T-cell (primary cell): ENCODE data around the gene PLPP7. TPM values are rescaled to one million over a fixed set of nuclear protein-coding genes. Genes with fewer than 3 reads are reported as not detected.
"Not testable (repeated sequence)": the region's sequence is repeated elsewhere in the genome, so short reads cannot be mapped to it uniquely, and the experiment has no call there.

ENCODE experiments used
- ATAC-seq, 4 experiments: fragments of 200-7000 bp in 3 of 4; fragments of 150-1000 bp in 1 of 4; cut with Tn5 transposase; replicated peaks in 1 of 4; 1 replicate in 3 of 4; 2 replicates in 1 of 4; pipeline ENCODE4 v1.10.0; 2021; ENCODE audit warnings: moderate library complexity in 3 of 4, mild to moderate bottlenecking in 2 of 4, moderate number of reproducible peaks in 1 of 4
- CTCF ChIA-PET, 2 donors: fragments of 300-600 bp; sonication (Branson Sonifier 250); formaldehyde crosslinking; loops; one replicate each; lab custom pipeline; 2022; ENCODE audit warnings: antibody characterized with exemption in 2 of 2; lab: Charles Lee
- POLR2A ChIA-PET, 2 donors: fragments of 300-600 bp; sonication (Branson Sonifier 250); formaldehyde crosslinking; loops; one replicate each; lab custom pipeline; 2022; ENCODE audit warnings: antibody characterized with exemption in 2 of 2; lab: Charles Lee
- DNase-seq, 35 experiments: peaks; one replicate each; pipeline versions ENCODE4 v3.0.0 to v3.0.0-alpha.2; 2013 to 2023
- H3K27ac ChIP-seq: one replicate; pipeline ENCODE4 v1.5.1; 2013; ENCODE audit warnings: low read length
- H3K27me3 ChIP-seq, 2 experiments: replicated peaks in 1 of 2; 1 replicate in 1 of 2; 2 replicates in 1 of 2; pipeline versions ENCODE4 v1.6.1 to v1.7.0; 2013; ENCODE audit warnings: low read length in 1 of 2, mixed read lengths in 1 of 2; ENCODE audit not compliant: control insufficient read depth in 2 of 2, insufficient read depth in 2 of 2; ENCODE audit errors: extremely low read depth in 1 of 2
- H3K36me3 ChIP-seq, 2 donors: 1 replicate in 1 of 2; 2 replicates in 1 of 2; pipeline versions ENCODE4 v1.6.1 to v1.7.0; 2013; ENCODE audit warnings: low read length in 1 of 2; ENCODE audit not compliant: control insufficient read depth in 2 of 2, insufficient read depth in 1 of 2; ENCODE audit errors: extremely low read depth in 1 of 2
- H3K4me1 ChIP-seq, 2 experiments: 1 replicate in 1 of 2; 2 replicates in 1 of 2; pipeline versions ENCODE4 v1.6.1 to v1.7.0; 2013; ENCODE audit warnings: low read length in 2 of 2, mixed read lengths in 1 of 2; ENCODE audit not compliant: insufficient read depth in 2 of 2, control insufficient read depth in 1 of 2; ENCODE audit errors: extremely low read depth in 1 of 2
- H3K4me3 ChIP-seq, 2 donors: 1 replicate in 1 of 2; 2 replicates in 1 of 2; pipeline versions ENCODE4 v1.5.1 to v1.7.0; 2013; ENCODE audit warnings: mild to moderate bottlenecking in 2 of 2, low read length in 1 of 2, moderate library complexity in 1 of 2; ENCODE audit not compliant: control insufficient read depth in 1 of 2; ENCODE audit errors: extremely low read depth in 1 of 2
- H3K9me3 ChIP-seq: 2 replicates; pipeline ENCODE4 v1.7.0; 2013
- H3K27ac Mint-ChIP-seq, 2 donors: one replicate each; pipeline ENCODE4 v1.8.0; 2020 to 2021; ENCODE audit warnings: mild to moderate bottlenecking in 2 of 2, mixed read lengths in 2 of 2
- H3K27me3 Mint-ChIP-seq, 2 donors: one replicate each; pipeline ENCODE4 v1.8.0; 2021 to 2022; ENCODE audit warnings: mixed read lengths in 2 of 2
- H3K36me3 Mint-ChIP-seq: one replicate; pipeline ENCODE4 v1.8.0; 2021; ENCODE audit warnings: mixed read lengths
- H3K4me1 Mint-ChIP-seq, 3 donors: one replicate each; pipeline ENCODE4 v1.8.0; 2020 to 2022; ENCODE audit warnings: mixed read lengths in 3 of 3, mild to moderate bottlenecking in 1 of 3
- H3K4me3 Mint-ChIP-seq, 3 donors: one replicate each; pipeline ENCODE4 v1.8.0; 2020 to 2022; ENCODE audit warnings: mild to moderate bottlenecking in 3 of 3, mixed read lengths in 3 of 3, moderate library complexity in 3 of 3
- H3K9me3 Mint-ChIP-seq, 3 donors: one replicate each; pipeline ENCODE4 v1.8.0; 2020 to 2022; ENCODE audit warnings: mixed read lengths in 3 of 3
- WGBS: methylation state at CpG from one replicate; pipeline ENCODE4 v1.1.5; 2013; ENCODE audit warnings: missing lambda C conversion rate; ENCODE audit not compliant: insufficient coverage; 5-methylcytosine and 5-hydroxymethylcytosine counted together
- total RNA-seq, 35 experiments: library from RNA in 6 of 35; stranded (reverse) in 6 of 35; fragments of 120-200 nt in 1 of 35; gene quantifications; one replicate each; pipeline versions ENCODE4 v1.2.1 to v1.2.4 and lab custom pipeline; 2013 to 2026

Gene PLPP7
- total RNA-seq: under 1 TPM in 3 of 5 donors, not detected in 2; 0.13 to 0.58 (median 0.13) TPM
- total RNA-seq (2013): 0.09 TPM
- total RNA-seq (lab: John Stamatoyannopoulos, UW): 0 to 0.42 (median 0.13) reads per million in 29 experiments

DNA sequence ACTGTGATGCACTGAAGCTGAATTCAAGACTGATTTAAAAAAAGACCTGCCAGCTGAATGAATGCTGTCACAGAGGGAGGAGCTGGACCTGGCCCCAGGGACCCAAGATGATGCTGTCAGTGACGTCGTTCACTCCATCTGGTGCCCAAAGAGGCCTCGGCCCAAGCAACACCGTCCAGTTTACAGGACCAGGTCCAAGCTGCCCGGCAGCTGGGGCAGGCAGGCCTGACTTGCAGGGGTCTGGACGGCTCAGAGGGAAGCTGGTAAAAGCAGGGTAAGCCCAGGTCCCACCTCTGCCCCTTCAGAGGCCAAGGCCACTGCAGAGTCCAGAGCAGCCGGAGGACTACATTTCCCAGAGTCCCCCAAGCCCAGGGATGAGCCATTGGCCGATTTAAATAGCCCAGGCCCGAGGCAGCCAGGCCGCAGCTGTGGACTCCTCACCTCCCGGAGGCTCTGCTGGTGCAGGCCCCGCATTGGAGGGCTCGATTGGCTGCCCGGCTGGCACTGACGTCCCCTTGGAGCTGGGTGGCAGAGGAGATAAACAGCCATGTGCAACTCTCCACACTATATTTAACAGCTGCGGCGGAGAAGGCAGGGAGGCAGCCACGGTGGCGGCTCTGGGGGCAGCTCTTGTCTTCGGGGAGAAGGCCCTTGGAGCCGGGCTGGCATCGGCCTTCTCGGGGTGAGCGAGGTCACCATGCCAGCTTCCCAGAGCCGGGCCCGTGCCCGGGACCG, at the start of gene PLPP7:
PLPP7 (plus strand) TSS at position 423 of the 735 bp plus-strand sequence; CDS start at position 698, 275 bp downstream.
- Histone ChIP-seq H3K27me3 (no peaks in the 10 kb centered on the region), H3K4me1 (no peaks in the 10 kb centered on the region), H3K4me3 (no peak within 1 kb of the TSS), H3K9me3 (no peaks in the 10 kb centered on the region), H3K36me3 (no peaks in the 10 kb centered on the region), H3K27ac (no peak within 1 kb of the TSS)
- H3K27ac Mint-ChIP-seq: no peak within 1 kb of the TSS
- H3K4me1 Mint-ChIP-seq: peaks cover 0 to under 1% (median 0%) of the 10 kb centered on the region in 3 donors
- ChIA-PET POLR2A (no interaction called here), CTCF (no interaction called here)
- no peaks in the 10 kb centered on the region for H3K27me3 Mint-ChIP-seq
- WGBS: 80% methylated on average over 23 of the region's 28 CpGs
- DNase-seq: no peak
- ATAC-seq: peak in 1 of 4 experiments; percentile 9
- no peak within 1 kb of the TSS for H3K4me3 Mint-ChIP-seq
- H3K9me3 Mint-ChIP-seq: no peaks in the 10 kb centered on the region
- H3K36me3 Mint-ChIP-seq: no peaks in the 10 kb centered on the region

DNA sequence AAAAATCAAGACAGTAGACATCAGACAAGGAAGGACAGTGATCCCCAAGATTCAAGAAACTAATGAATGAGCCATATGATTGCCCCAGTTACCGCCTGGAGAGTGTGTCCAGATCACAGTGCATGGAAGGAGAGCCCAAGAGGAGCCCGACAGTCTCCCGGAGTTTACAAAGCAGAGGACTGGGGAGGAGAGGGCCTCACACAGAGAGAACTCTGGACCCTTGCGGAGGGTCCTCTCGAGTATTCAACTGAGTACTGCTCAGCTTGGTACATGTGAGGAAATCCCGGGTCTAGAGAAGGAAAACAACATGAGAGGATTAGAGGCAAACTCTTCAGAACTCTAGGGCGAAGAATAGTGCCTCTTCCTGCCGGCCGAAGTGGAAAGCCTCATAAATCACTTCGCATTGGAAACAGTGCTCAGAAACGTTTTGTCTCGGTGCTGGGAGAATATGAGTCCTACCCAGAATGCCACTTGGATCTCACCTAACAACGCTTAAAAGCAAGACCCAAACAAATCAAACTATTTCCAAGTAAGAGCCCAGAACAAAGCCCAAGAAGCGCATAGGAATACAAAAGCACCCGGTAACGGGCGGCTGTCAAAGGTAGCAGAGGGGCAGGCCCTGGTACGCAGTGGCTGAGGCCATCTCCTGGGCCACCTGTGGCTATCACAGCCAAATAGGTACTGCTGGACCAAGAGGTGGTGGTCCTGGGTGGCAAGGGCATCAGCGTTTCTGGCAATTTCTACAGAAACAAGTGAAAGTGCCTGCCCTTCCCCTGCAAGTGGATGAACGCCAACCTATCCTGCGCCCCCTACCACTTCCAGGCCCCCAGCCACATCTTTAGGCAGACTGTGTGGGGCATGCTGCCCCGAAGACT, 49.2 kb upstream of the PLPP7 start:
- H3K9me3 ChIP-seq: no peaks in the 10 kb centered on the region
- Mint-ChIP-seq H3K27ac (peak overlapping the region in 1 of 2 donors; percentile 36), H3K9me3 (peaks cover 0 to 4% (median 0%) of the 10 kb centered on the region in 3 donors), H3K4me3 (no peak overlapping the region), H3K27me3 (no peaks in the 10 kb centered on the region), H3K4me1 (peaks cover 29 to 45% (median 41%) of the 10 kb centered on the region in 3 donors), H3K36me3 (peaks cover 4% of the 10 kb centered on the region)
- ATAC-seq: no peak
- H3K4me1 ChIP-seq: peaks cover 14 to 49% of the 10 kb centered on the region in 2 experiments
- WGBS: 92% methylated on average over 21 of the region's 22 CpGs
- H3K27me3 ChIP-seq: no peaks in the 10 kb centered on the region
- H3K27ac ChIP-seq: no peak overlapping the region
- H3K4me3 ChIP-seq: no peak overlapping the region
- ChIA-PET CTCF (no interaction called here), POLR2A (interaction anchor here in 1 of 2 donors (0.6 kb wide), 1 partner anchor 301 kb away, joined by 7 read pairs; no protein-coding TSS in a partner anchor)
- no peak for DNase-seq
- peaks cover 0 to under 1% of the 10 kb centered on the region in 2 donors for H3K36me3 ChIP-seq

GRCh38 chr9:131244331-131244730, 45.2 kb upstream of the PLPP7 start:
- H3K27me3 Mint-ChIP-seq, H3K4me3 Mint-ChIP-seq, H3K27me3 ChIP-seq, H3K4me3 ChIP-seq, ATAC-seq, DNase-seq, H3K9me3 ChIP-seq, H3K27ac ChIP-seq, H3K36me3 ChIP-seq, H3K4me1 ChIP-seq, H3K27ac Mint-ChIP-seq, H3K36me3 Mint-ChIP-seq, CTCF ChIA-PET, POLR2A ChIA-PET, H3K9me3 Mint-ChIP-seq: not testable (repeated sequence)
- WGBS: no CpG with 5 or more reads among the region's 5 CpGs
- H3K4me1 Mint-ChIP-seq: peaks cover 1 to 11% (median 10%) of the 10 kb centered on the region in 3 donors

DNA sequence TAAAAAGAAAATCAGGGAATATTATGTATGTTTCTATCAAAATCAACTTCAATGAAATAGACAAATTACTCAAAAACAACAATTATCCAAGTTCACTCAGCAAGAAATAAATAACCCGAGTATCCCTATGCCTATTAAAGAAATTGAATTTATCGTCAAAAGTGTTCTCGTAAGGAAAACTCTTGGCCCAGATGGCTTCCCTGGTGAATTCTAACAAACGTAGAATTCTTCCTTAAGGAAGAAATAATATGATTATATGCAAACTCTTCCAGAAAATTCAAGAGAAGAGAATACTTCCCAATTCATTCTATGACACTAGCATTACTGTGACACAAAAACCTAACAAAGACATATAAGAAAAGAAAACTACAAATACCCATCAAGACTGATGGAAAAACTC, 42.9 kb upstream of the PLPP7 start:
- POLR2A ChIA-PET: no interaction called here
- H3K4me1 ChIP-seq: peaks cover under 1 to 11% of the 10 kb centered on the region in 2 experiments
- H3K4me3 Mint-ChIP-seq: no peak overlapping the region
- peaks cover 7% of the 10 kb centered on the region for H3K36me3 Mint-ChIP-seq
- H3K9me3 Mint-ChIP-seq: peaks cover 0 to 4% (median 0%) of the 10 kb centered on the region in 3 donors
- H3K4me1 Mint-ChIP-seq: peaks cover 0 to 7% (median 6%) of the 10 kb centered on the region in 3 donors
- H3K4me3 ChIP-seq: no peak overlapping the region
- no peak overlapping the region for H3K27ac ChIP-seq
- DNase-seq: no peak
- H3K27me3 ChIP-seq: no peaks in the 10 kb centered on the region
- H3K36me3 ChIP-seq: no peaks in the 10 kb centered on the region
- CTCF ChIA-PET: interaction anchor here in 1 of 2 donors (0.7 kb wide), 1 partner anchor 191 kb away, joined by 5 read pairs; no protein-coding TSS in a partner anchor
- H3K27me3 Mint-ChIP-seq: no peaks in the 10 kb centered on the region
- no peaks in the 10 kb centered on the region for H3K9me3 ChIP-seq
- WGBS: no CpG with 5 or more reads among the region's 4 CpGs
- no peak for ATAC-seq
- H3K27ac Mint-ChIP-seq: no peak overlapping the region

DNA sequence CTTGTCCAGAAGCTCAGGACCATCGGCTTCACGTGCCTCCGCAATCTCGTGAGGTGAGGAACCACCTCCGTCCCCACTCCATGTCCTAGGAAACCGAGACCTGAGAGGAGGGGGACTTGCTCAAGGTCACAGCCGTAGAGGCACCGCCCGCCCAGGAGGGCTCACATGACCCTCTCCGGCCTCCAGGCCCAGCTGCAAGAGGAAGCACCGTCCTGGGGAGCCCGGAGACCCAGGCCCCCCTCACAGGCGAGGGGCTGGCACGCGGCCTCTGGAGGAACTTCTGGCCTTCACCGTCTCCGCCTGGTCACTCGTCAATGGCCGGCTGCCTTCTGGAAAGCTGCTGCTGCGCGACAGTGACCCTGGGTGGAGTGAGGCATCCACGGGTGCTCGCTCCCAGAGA, 37.4 kb upstream of the PLPP7 start:
- ATAC-seq: no peak
- 68% methylated on average over 22 of the region's 23 CpGs for WGBS
- CTCF ChIA-PET: interaction anchor here in 1 of 2 donors (1.0 kb wide), 2 partner anchors 18 to 22 kb away, joined by 3 read pairs; no protein-coding TSS in a partner anchor
- no peaks in the 10 kb centered on the region for H3K36me3 Mint-ChIP-seq
- Histone ChIP-seq H3K27me3 (no peaks in the 10 kb centered on the region), H3K4me1 (peaks cover 29 to 66% of the 10 kb centered on the region in 2 experiments), H3K27ac (peak overlapping the region; percentile 55), H3K9me3 (no peaks in the 10 kb centered on the region), H3K36me3 (no peaks in the 10 kb centered on the region), H3K4me3 (peak overlapping the region; percentile 44 to 62)
- POLR2A ChIA-PET: no interaction called here
- no peak for DNase-seq
- peak overlapping the region; percentile 70 to 81 (median 75) for H3K4me3 Mint-ChIP-seq
- peaks cover 39 to 59% (median 57%) of the 10 kb centered on the region in 3 donors for H3K4me1 Mint-ChIP-seq
- no peaks in the 10 kb centered on the region for H3K27me3 Mint-ChIP-seq
- peak overlapping the region in 1 of 2 donors; percentile 99 for H3K27ac Mint-ChIP-seq
- no peaks in the 10 kb centered on the region for H3K9me3 Mint-ChIP-seq
